C4-2B (cell line): Measurements from ENCODE around the gene PASK.

Source experiments
- ZFX ChIP-seq: fragments of 450-650 bp; IDR thresholded peaks from 2 replicates; pipeline ENCODE4 v1.6.1; 2017
- TF ChIP-seq, protein P1 (sequence below): fragments of 450-650 bp; conservative IDR thresholded peaks from 2 replicates; pipeline ENCODE4 v1.5.1; 2017; ENCODE audit warnings: mild to moderate bottlenecking

DNA sequence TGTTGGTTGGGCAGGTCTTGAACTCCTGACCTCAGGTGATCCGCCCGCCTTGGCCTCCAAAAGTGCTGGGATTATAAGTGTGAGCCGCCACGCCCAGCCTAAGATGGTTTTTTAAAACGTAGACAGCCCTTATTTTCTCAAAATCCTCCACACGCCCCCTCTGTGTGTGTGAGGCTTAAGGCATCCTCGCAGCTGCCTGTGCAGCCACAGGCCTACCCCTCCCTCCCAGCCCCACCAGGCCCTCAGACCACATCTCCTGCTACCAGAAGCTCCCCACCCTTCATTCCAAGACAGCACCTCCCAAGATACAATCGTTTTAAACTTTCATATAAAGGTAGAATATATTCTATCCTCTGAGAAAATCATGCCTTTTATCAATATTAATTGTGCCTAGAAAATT lies 44.0 kb upstream of the PASK start:
- TF ChIP-seq, protein P1, sequence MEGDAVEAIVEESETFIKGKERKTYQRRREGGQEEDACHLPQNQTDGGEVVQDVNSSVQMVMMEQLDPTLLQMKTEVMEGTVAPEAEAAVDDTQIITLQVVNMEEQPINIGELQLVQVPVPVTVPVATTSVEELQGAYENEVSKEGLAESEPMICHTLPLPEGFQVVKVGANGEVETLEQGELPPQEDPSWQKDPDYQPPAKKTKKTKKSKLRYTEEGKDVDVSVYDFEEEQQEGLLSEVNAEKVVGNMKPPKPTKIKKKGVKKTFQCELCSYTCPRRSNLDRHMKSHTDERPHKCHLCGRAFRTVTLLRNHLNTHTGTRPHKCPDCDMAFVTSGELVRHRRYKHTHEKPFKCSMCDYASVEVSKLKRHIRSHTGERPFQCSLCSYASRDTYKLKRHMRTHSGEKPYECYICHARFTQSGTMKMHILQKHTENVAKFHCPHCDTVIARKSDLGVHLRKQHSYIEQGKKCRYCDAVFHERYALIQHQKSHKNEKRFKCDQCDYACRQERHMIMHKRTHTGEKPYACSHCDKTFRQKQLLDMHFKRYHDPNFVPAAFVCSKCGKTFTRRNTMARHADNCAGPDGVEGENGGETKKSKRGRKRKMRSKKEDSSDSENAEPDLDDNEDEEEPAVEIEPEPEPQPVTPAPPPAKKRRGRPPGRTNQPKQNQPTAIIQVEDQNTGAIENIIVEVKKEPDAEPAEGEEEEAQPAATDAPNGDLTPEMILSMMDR: no peak
- TF ChIP-seq ZFX: no peak
